HepG2 (cell line): ENCODE data around the gene MPZL3. TPM values are rescaled to one million over a fixed set of nuclear protein-coding genes. Genes with fewer than 3 reads are reported as not detected.

Experiments
- ARNTL ChIP-seq: sonication (generic); formaldehyde crosslinking; IDR thresholded peaks from 2 replicates; pipeline ENCODE4 v1.4.0; 2020; ENCODE audit warnings: mild to moderate bottlenecking, missing genetic modification reagents
- ATF2 ChIP-seq: sonication (generic); formaldehyde crosslinking; IDR thresholded peaks from 2 replicates; pipeline ENCODE4 v1.4.0; 2020; ENCODE audit warnings: missing genetic modification reagents
- CEBPG ChIP-seq: IDR thresholded peaks from 2 replicates; pipeline ENCODE4 v1.6.1; 2016
- GMEB1 ChIP-seq: sonication (generic); formaldehyde crosslinking; IDR thresholded peaks from 2 replicates; pipeline ENCODE4 v1.5.1; 2020; ENCODE audit warnings: missing genetic modification reagents, mild to moderate bottlenecking, borderline replicate concordance
- RARG ChIP-seq: sonication (generic); formaldehyde crosslinking; IDR thresholded peaks from 2 replicates; pipeline ENCODE4 v1.4.0; 2020; ENCODE audit warnings: low read depth, mild to moderate bottlenecking, missing genetic modification reagents
- SKIL ChIP-seq: sonication (generic); formaldehyde crosslinking; IDR thresholded peaks from 2 replicates; pipeline ENCODE4 v1.8.0; 2022; ENCODE audit warnings: missing genetic modification reagents, mild to moderate bottlenecking, moderate library complexity, borderline replicate concordance
- TRIM24 ChIP-seq: sonication (generic); formaldehyde crosslinking; IDR thresholded peaks from 2 replicates; pipeline ENCODE4 v1.8.0; 2022; ENCODE audit warnings: mild to moderate bottlenecking, missing genetic modification reagents
- ZNF10 ChIP-seq: sonication (generic); formaldehyde crosslinking; IDR thresholded peaks from 2 replicates; pipeline ENCODE4 v1.4.0; 2020; ENCODE audit warnings: mild to moderate bottlenecking, low read depth, missing genetic modification reagents, borderline replicate concordance
- ZNF597 ChIP-seq: sonication (generic); formaldehyde crosslinking; IDR thresholded peaks from 2 replicates; pipeline ENCODE4 v1.5.0; 2020; ENCODE audit warnings: missing genetic modification reagents
- ZNF746 ChIP-seq: sonication (generic); formaldehyde crosslinking; IDR thresholded peaks from 2 replicates; pipeline ENCODE4 v1.8.0; 2022; ENCODE audit warnings: mild to moderate bottlenecking, missing genetic modification reagents
- ZNF761 ChIP-seq: sonication (generic); formaldehyde crosslinking; conservative IDR thresholded peaks from 2 replicates; pipeline ENCODE4 v1.4.0; 2020; ENCODE audit warnings: mild to moderate bottlenecking, missing genetic modification reagents
- ZNF879 ChIP-seq: sonication (generic); formaldehyde crosslinking; IDR thresholded peaks from 2 replicates; pipeline ENCODE4 v1.8.1; 2023; ENCODE audit warnings: missing genetic modification reagents
- polyA plus RNA-seq, 8 experiments: library from polyadenylated mRNA; depleted of rRNA in 3 of 8; stranded (reverse) in 7 of 8; unstranded in 1 of 8; fragments of >200 nt; fragmentation: Illumina TruSeq in 4 of 8; extraction: Trizol in 4 of 8; gene quantifications; 2 replicates each; pipeline versions ENCODE4 v1.2.1 to v1.2.3, GENCODE V29; 2011 to 2016; ENCODE audit warnings: low read depth in 4 of 8, missing spikeins in 1 of 8, mixed read lengths in 1 of 8; ENCODE audit not compliant: insufficient read depth in 1 of 8
- total RNA-seq, 5 experiments: library from RNA; depleted of rRNA; stranded (reverse); fragments of >200 nt; fragmentation: Illumina TruSeq; extraction: Trizol; gene quantifications; 2 replicates each; pipeline ENCODE4 v1.2.3, GENCODE V29; 2016; ENCODE audit warnings: low read depth in 1 of 5

The MPZL3 gene
- total and polyA plus RNA-seq, 2 of the 13 experiments (the other 11 are each of a cell fraction or from before 2014, with no cell fraction given): 5.3 to 9.3 TPM

GRCh38 chr11:118202599-118203422 is 49.4 kb downstream of the MPZL3 start (continued):
- TF ChIP-seq ATF2 (CRISPR knock-in tag) (peak; percentile 85; the same call in 1 of the 2 replicates), SKIL (peak; percentile 62), ZNF879 (no peak), ZNF761 (CRISPR knock-in tag) (peak; percentile 99), RARG (CRISPR knock-in tag) (no peak), ARNTL (peak; percentile 69; the same call in 1 of the 2 replicates), ZNF746 (0 out of 2 replicates have a peak, but pooled peaks have one; percentile 25), CEBPG (CRISPR knock-in tag) (peak; percentile 75), GMEB1 (CRISPR knock-in tag) (no peak), TRIM24 (CRISPR knock-in tag) (no peak), ZNF10 (no peak), ZNF597 (CRISPR knock-in tag) (no peak)
